GM13976 (cell line): ENCODE results near the gene FAM107B.
"Not testable (repeated sequence)": the region's sequence is repeated elsewhere in the genome, so short reads cannot be mapped to it uniquely, and the experiment has no call there.

Experiments used
- DNase-seq: peaks from one replicate; pipeline ENCODE4 v3.0.0; 2012; ENCODE audit warnings: low spot score
- in situ Hi-C: fragments of 300-500 bp; cut with MboI; formaldehyde crosslinking; loops from one replicate; pipeline ENCODE4 v1.12.0; 2022; ENCODE audit warnings: low sequenced_read_pairs, mixed read lengths, inconsistent platforms; ENCODE audit not compliant: unreplicated experiment
- TF ChIP-seq, protein P1 (sequence below): IDR thresholded peaks from 2 replicates; pipeline ENCODE4 v1.5.1; 2012; ENCODE audit warnings: borderline replicate concordance, mild to moderate bottlenecking; ENCODE audit not compliant: insufficient read depth; ENCODE audit errors: extremely low read depth, missing control alignments, control extremely low read depth

FAM107B gene

DNA sequence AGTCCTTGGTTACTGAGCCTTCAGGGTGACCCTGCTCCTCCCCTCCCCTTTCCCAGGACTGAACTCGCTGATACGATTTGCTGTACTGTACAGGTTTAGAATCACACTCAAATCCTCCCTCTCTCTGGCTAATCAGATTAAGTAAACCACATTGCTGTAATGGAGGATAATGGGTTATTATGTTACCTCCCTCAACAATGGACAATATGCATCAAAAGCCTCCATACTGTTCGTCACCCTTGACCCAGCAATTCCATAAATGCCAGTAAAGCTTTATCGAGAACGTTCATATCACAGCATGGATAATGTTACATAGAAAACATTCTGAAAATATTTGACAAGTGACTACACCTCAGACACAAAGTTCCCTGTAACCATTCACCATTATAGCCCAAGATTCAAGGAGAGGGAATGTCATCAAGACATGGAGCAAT, 61.7 kb downstream of the FAM107B start:
- TF ChIP-seq, protein P1, sequence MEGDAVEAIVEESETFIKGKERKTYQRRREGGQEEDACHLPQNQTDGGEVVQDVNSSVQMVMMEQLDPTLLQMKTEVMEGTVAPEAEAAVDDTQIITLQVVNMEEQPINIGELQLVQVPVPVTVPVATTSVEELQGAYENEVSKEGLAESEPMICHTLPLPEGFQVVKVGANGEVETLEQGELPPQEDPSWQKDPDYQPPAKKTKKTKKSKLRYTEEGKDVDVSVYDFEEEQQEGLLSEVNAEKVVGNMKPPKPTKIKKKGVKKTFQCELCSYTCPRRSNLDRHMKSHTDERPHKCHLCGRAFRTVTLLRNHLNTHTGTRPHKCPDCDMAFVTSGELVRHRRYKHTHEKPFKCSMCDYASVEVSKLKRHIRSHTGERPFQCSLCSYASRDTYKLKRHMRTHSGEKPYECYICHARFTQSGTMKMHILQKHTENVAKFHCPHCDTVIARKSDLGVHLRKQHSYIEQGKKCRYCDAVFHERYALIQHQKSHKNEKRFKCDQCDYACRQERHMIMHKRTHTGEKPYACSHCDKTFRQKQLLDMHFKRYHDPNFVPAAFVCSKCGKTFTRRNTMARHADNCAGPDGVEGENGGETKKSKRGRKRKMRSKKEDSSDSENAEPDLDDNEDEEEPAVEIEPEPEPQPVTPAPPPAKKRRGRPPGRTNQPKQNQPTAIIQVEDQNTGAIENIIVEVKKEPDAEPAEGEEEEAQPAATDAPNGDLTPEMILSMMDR = no peak
- no peak for DNase-seq
- in situ Hi-C loops = no loop called here

GRCh38 chr10:14709344-14709743, 65.4 kb downstream of the FAM107B start:
- in situ Hi-C loops, DNase-seq: not testable (repeated sequence)

GRCh38 chr10:14707481-14707880, 67.2 kb downstream of the FAM107B start:
- in situ Hi-C loops = no loop called here
- TF ChIP-seq, protein P1 = no peak
- DNase-seq = no peak

- DNase-seq = no peak
- TF ChIP-seq, protein P1 = no peak
- in situ Hi-C loops = no loop called here
Measured at GRCh38 chr10:14705548-14706230, 69.0 kb downstream of the FAM107B start.

GRCh38 chr10:14703631-14704001, 71.1 kb downstream of the FAM107B start:
- in situ Hi-C loops = no loop called here
- no peak for DNase-seq
- TF ChIP-seq, protein P1 = no peak

DNA sequence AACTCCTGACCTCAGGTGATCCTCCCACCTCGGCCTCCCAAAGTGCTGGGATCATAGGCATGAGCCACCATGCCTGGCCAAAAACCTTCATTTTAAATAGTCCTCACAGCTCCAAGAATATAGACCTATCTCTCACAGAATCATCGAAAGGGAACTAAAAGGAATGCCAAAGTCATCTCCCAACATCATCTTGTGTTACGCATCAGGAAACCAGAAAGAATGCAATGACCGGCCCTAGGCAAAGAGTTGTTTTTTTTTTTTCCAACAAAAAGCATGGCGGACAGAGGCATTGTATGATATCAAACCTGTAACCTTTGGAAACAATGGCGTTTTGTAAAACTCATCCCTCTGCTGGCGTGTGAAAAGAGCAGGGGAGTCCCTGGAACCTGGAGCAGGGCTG, 73.2 kb downstream of the FAM107B start:
- no peak for DNase-seq
- in situ Hi-C loops = no loop called here
- TF ChIP-seq, protein P1 = no peak

GRCh38 chr10:14700546-14700945, 74.2 kb downstream of the FAM107B start:
- no peak for DNase-seq
- in situ Hi-C loops = no loop called here
- TF ChIP-seq, protein P1 = no peak
